B cell (primary cell): ENCODE results near the gene ZNF326. TPM values are rescaled to one million over a fixed set of nuclear protein-coding genes. Genes with fewer than 3 reads are reported as not detected.

ENCODE experiments used
- ATAC-seq: fragments of 200-7000 bp; cut with Tn5 transposase; one replicate; pipeline ENCODE4 v1.10.0; 2021; ENCODE audit warnings: low read depth, mild to moderate bottlenecking, moderate number of reproducible peaks, moderate library complexity
- CTCF ChIA-PET: fragments of 350-600 bp; sonication (Branson Sonifier 250); formaldehyde crosslinking; loops from one replicate; lab custom pipeline; 2021; ENCODE audit warnings: antibody characterized with exemption, inconsistent platforms; lab: Charles Lee
- POLR2A ChIA-PET: fragments of 350-600 bp; sonication (Branson Sonifier 250); formaldehyde crosslinking; loops from one replicate; lab custom pipeline; 2021; ENCODE audit warnings: antibody characterized with exemption; lab: Charles Lee
- DNase-seq: peaks from one replicate; pipeline ENCODE4 v3.0.0; 2013
- H2AFZ ChIP-seq: 2 replicates; pipeline ENCODE4 v1.6.1; 2012; ENCODE audit warnings: mild to moderate bottlenecking, low read depth, low read length; ENCODE audit not compliant: insufficient read depth, poor library complexity, severe bottlenecking
- H3K27ac ChIP-seq, 2 donors: 1 replicate in 1 of 2; 2 replicates in 1 of 2; pipeline ENCODE4 v1.5.1; 2012 to 2013; ENCODE audit warnings: low read length in 2 of 2, mild to moderate bottlenecking in 2 of 2, moderate library complexity in 1 of 2
- H3K27me3 ChIP-seq, 4 experiments: fragments of 200-600 bp in 1 of 4; sonication (generic) in 1 of 4; replicated peaks in 1 of 4; 1 replicate in 2 of 4; 2 replicates in 2 of 4; pipeline versions ENCODE4 v1.6.1 to v1.7.0; 2013 to 2016; ENCODE audit warnings: low read length in 3 of 4, mild to moderate bottlenecking in 2 of 4, mixed read lengths in 1 of 4, moderate library complexity in 1 of 4; ENCODE audit not compliant: insufficient read depth in 4 of 4, control insufficient read depth in 3 of 4; ENCODE audit errors: control extremely low read depth in 1 of 4
- H3K36me3 ChIP-seq, 2 experiments: replicated peaks in 1 of 2; 1 replicate in 1 of 2; 2 replicates in 1 of 2; pipeline versions ENCODE4 v1.6.1 to v1.7.1; 2013; ENCODE audit warnings: low read length in 1 of 2; ENCODE audit not compliant: insufficient read depth in 2 of 2, control insufficient read depth in 1 of 2; ENCODE audit errors: control extremely low read depth in 1 of 2, extremely low read depth in 1 of 2
- H3K4me1 ChIP-seq, 2 donors: fragments of 200-600 bp in 1 of 2; sonication (generic) in 1 of 2; 1 replicate in 1 of 2; 2 replicates in 1 of 2; pipeline versions ENCODE4 v1.5.1 to v1.6.1; 2013 to 2017; ENCODE audit warnings: low read length in 2 of 2; ENCODE audit not compliant: control insufficient read depth in 2 of 2, insufficient read depth in 2 of 2
- H3K4me2 ChIP-seq: replicated peaks from 2 replicates; pipeline ENCODE3; 2012; ENCODE audit warnings: mild to moderate bottlenecking, low read depth, low read length; ENCODE audit not compliant: poor library complexity, severe bottlenecking
- H3K4me3 ChIP-seq, 5 experiments: fragments of 200-600 bp in 1 of 5; sonication (generic) in 1 of 5; 1 replicate in 3 of 5; 2 replicates in 2 of 5; pipeline versions ENCODE4 v1.5.1 to v1.7.0; 2011 to 2016; ENCODE audit warnings: low read length in 4 of 5, mild to moderate bottlenecking in 4 of 5, low read depth in 2 of 5, control low read depth in 1 of 5, moderate library complexity in 1 of 5; ENCODE audit not compliant: insufficient read depth in 1 of 5; ENCODE audit errors: control extremely low read depth in 1 of 5, extremely low read depth in 1 of 5
- H3K79me2 ChIP-seq: fragments of 200-600 bp; sonication (generic); one replicate; pipeline ENCODE4 v1.6.0; 2016; ENCODE audit warnings: low read length; ENCODE audit not compliant: control insufficient read depth, insufficient read depth
- H3K9ac ChIP-seq: fragments of 200-600 bp; sonication (generic); 2 replicates; pipeline ENCODE4 v1.6.1; 2017; ENCODE audit warnings: mild to moderate bottlenecking, low read length, moderate library complexity
- H3K9me3 ChIP-seq, 3 donors: one replicate each; pipeline versions ENCODE4 v1.6.1 to v1.7.1; 2013; ENCODE audit warnings: low read length in 2 of 3; ENCODE audit not compliant: control insufficient read depth in 2 of 3, insufficient read depth in 1 of 3; ENCODE audit errors: control extremely low read depth in 1 of 3
- H4K20me1 ChIP-seq: 2 replicates; pipeline ENCODE4 v1.6.0; 2012; ENCODE audit warnings: mild to moderate bottlenecking, low read length; ENCODE audit not compliant: insufficient read depth, control insufficient read depth, poor library complexity, severe bottlenecking
- H3K27ac Mint-ChIP-seq: one replicate; pipeline ENCODE4 v1.8.0; 2021; ENCODE audit warnings: mixed read lengths
- H3K27me3 Mint-ChIP-seq: one replicate; pipeline ENCODE4 v1.8.0; 2021; ENCODE audit warnings: mixed read lengths
- H3K4me1 Mint-ChIP-seq: one replicate; pipeline ENCODE4 v1.8.0; 2021; ENCODE audit warnings: mixed read lengths
- H3K4me3 Mint-ChIP-seq: one replicate; pipeline ENCODE4 v1.8.0; 2021; ENCODE audit warnings: mixed read lengths
- H3K9me3 Mint-ChIP-seq: one replicate; pipeline ENCODE4 v1.8.0; 2022; ENCODE audit warnings: mixed read lengths; ENCODE audit not compliant: insufficient read depth
- EZH2 ChIP-seq: IDR thresholded peaks from 2 replicates; pipeline ENCODE4 v1.6.1; 2012; ENCODE audit warnings: borderline replicate concordance, low read depth, mild to moderate bottlenecking, moderate library complexity, low read length; ENCODE audit not compliant: insufficient read depth, poor library complexity, severe bottlenecking
- WGBS: methylation state at CpG from one replicate; pipeline ENCODE4 v1.1.5; 2013; ENCODE audit warnings: missing lambda C conversion rate; ENCODE audit not compliant: insufficient coverage; 5-methylcytosine and 5-hydroxymethylcytosine counted together
- intact Hi-C: fragments of 100-400 bp; cut with micrococcal nuclease; formaldehyde crosslinking; loops from one replicate; pipeline ENCODE4 v1.10.0; 2022
- polyA plus RNA-seq: library from polyadenylated mRNA; depleted of rRNA; stranded (reverse); fragments of >200 nt; gene quantifications from 2 replicates; pipeline ENCODE4 v1.2.3, GENCODE V29; 2012
- total RNA-seq, 2 donors: library from RNA; stranded (reverse); fragments of 120-200 nt in 1 of 2; gene quantifications; 1 replicate in 1 of 2; 2 replicates in 1 of 2; pipeline versions ENCODE4 v1.2.3 to v1.2.4, GENCODE V29; 2013 to 2022
- TF ChIP-seq, protein P1 (sequence below): fragments of 200-600 bp; IDR thresholded peaks from one replicate; pipeline ENCODE4 v1.8.0; 2022; ENCODE audit warnings: antibody characterized with exemption, mild to moderate bottlenecking

Gene ZNF326
- total and polyA plus RNA-seq, 2 donors (not counting 1 experiment from before 2014, with no cell fraction given), result 6.1 to 34.1 TPM

DNA sequence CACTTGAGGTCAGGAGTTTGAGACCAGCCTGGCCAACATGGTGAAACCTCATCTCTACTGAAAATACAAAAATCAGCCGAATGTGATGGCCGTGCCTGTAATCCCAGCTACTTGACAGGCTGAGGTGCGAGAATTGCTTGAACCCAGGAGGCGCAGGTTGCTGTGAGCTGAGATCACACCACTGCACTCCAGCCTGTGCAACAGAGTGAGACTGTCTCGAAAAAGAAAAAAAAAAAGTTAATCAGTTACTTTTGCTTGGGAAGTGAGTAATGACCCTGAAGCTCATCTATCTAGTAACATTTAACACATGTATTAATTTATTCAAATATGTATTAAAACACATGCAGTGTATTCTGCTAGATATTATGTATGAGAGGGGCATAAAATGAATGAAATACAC lies 49.4 kb downstream of the ZNF326 start:
- intact Hi-C loops, result no loop called here
- CTCF ChIA-PET, result no interaction called here
- 82% methylated on average over 2 of the region's 5 CpGs for WGBS

DNA sequence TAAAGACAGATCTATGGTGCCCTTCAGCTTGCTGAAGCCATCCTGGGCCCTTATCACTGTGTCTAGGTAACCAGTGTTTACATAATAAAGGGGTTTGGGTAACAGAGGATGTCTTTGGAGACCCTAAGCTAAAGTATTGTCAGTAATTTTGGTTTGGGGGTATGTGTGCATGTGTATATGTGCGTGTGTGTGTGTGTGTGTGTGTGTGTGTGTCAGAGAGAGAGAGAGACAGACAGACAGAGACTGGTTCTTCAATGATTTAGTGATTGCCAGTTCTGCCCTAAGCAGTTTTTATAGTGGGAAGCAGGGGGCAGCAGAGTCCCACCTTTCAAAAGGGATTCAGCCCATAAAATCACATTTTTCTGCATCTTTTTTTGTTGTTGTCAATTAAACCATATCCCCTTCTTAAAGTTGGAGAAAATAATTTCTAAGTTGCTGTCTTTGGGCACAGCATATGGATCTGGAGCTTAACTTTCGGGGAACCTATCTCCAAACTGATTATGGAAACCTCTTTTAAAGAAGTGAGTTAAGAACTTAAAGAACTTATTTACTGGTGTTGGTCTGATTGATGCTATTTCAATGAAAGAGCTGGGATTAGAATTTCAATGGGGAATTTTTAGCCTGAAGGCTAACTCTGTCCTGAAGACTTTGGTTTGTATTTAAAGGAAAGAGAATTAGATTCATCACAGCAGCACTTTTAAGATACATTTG lies 51.1 kb downstream of the ZNF326 start:
- Histone ChIP-seq H3K4me2 (no peak overlapping the region), H3K36me3 (no peaks in the 10 kb centered on the region), H3K4me3 (no peak overlapping the region), H3K4me1 (no peaks in the 10 kb centered on the region), H3K27ac (no peak overlapping the region), H3K79me2 (no peaks in the 10 kb centered on the region), H3K9ac (no peak overlapping the region), H2AFZ (no peak overlapping the region), H3K9me3 (no peaks in the 10 kb centered on the region), H4K20me1 (no peaks in the 10 kb centered on the region), H3K27me3 (no peaks in the 10 kb centered on the region)
- ChIA-PET CTCF (interaction anchor here (0.7 to 2.4 kb wide), 9 partner anchors 9 to 1886 kb away, joined by 3 to 8 read pairs (median 3); no protein-coding TSS in a partner anchor), POLR2A (no interaction called here)
- Mint-ChIP-seq H3K9me3 (no peaks in the 10 kb centered on the region), H3K27me3 (peaks cover 9% of the 10 kb centered on the region), H3K4me1 (no peaks in the 10 kb centered on the region), H3K27ac (no peak overlapping the region), H3K4me3 (no peak overlapping the region)
- TF ChIP-seq EZH2, result no peak
- TF ChIP-seq, protein P1, sequence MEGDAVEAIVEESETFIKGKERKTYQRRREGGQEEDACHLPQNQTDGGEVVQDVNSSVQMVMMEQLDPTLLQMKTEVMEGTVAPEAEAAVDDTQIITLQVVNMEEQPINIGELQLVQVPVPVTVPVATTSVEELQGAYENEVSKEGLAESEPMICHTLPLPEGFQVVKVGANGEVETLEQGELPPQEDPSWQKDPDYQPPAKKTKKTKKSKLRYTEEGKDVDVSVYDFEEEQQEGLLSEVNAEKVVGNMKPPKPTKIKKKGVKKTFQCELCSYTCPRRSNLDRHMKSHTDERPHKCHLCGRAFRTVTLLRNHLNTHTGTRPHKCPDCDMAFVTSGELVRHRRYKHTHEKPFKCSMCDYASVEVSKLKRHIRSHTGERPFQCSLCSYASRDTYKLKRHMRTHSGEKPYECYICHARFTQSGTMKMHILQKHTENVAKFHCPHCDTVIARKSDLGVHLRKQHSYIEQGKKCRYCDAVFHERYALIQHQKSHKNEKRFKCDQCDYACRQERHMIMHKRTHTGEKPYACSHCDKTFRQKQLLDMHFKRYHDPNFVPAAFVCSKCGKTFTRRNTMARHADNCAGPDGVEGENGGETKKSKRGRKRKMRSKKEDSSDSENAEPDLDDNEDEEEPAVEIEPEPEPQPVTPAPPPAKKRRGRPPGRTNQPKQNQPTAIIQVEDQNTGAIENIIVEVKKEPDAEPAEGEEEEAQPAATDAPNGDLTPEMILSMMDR, result peak; percentile 66
- WGBS, result no CpG with 5 or more reads among the region's 2 CpGs
- intact Hi-C loops, result loop anchor here (5.0 kb wide), 1 partner anchor 1121 kb away; no protein-coding TSS in a partner anchor
- DNase-seq, result peak; percentile 10
- no peak for ATAC-seq

More for the DNA sequence above, 49.4 kb downstream of the ZNF326 start:
- no peak overlapping the region for H3K4me3 ChIP-seq
- Mint-ChIP-seq H3K4me1 (no peaks in the 10 kb centered on the region), H3K27me3 (peaks cover 6% of the 10 kb centered on the region), H3K27ac (no peak overlapping the region), H3K4me3 (no peak overlapping the region), H3K9me3 (no peaks in the 10 kb centered on the region)
- H4K20me1 ChIP-seq, result no peaks in the 10 kb centered on the region
- no peaks in the 10 kb centered on the region for H3K36me3 ChIP-seq
- H3K4me2 ChIP-seq, result no peak overlapping the region
- H3K27ac ChIP-seq, result no peak overlapping the region
- no peaks in the 10 kb centered on the region for H3K27me3 ChIP-seq
- TF ChIP-seq EZH2, result no peak
- TF ChIP-seq, protein P1, result no peak
- DNase-seq, result no peak
- H2AFZ ChIP-seq, result no peak overlapping the region
- no peaks in the 10 kb centered on the region for H3K79me2 ChIP-seq
- ATAC-seq, result no peak
- POLR2A ChIA-PET, result no interaction called here
- no peaks in the 10 kb centered on the region for H3K4me1 ChIP-seq
- no peak overlapping the region for H3K9ac ChIP-seq
- H3K9me3 ChIP-seq, result no peaks in the 10 kb centered on the region
